HepG2 (cell line): Measurements from ENCODE around the gene KRI1. TPM values are rescaled to one million over a fixed set of nuclear protein-coding genes. Genes with fewer than 3 reads are reported as not detected.
A peak's percentile ranks its signal among the peaks of the same experiment; 100 is the strongest.

Experiments used
- ATF4 ChIP-seq, 2 experiments: fragments of 450-650 bp in 1 of 2; sonication (generic) in 1 of 2; formaldehyde crosslinking; IDR thresholded peaks; 2 replicates each; pipeline versions ENCODE4 v1.5.0 to v1.8.0; 2020 to 2022; ENCODE audit warnings: mild to moderate bottlenecking in 1 of 2, missing genetic modification reagents in 1 of 2
- ATF5 ChIP-seq: sonication (generic); formaldehyde crosslinking; IDR thresholded peaks from 2 replicates; pipeline ENCODE4 v1.4.0; 2020; ENCODE audit warnings: mild to moderate bottlenecking, low read depth, missing genetic modification reagents
- CBFB ChIP-seq: sonication (generic); formaldehyde crosslinking; IDR thresholded peaks from 2 replicates; pipeline ENCODE4 v1.4.0; 2020; ENCODE audit warnings: missing genetic modification reagents
- DDIT3 ChIP-seq: sonication (generic); formaldehyde crosslinking; IDR thresholded peaks from 2 replicates; pipeline ENCODE4 v1.4.0; 2020; ENCODE audit warnings: mild to moderate bottlenecking, missing genetic modification reagents
- DPF2 ChIP-seq: sonication (generic); formaldehyde crosslinking; IDR thresholded peaks from 2 replicates; pipeline ENCODE4 v1.4.0; 2020; ENCODE audit warnings: mild to moderate bottlenecking, low read depth, missing genetic modification reagents, borderline replicate concordance
- GFI1 ChIP-seq: sonication (generic); formaldehyde crosslinking; IDR thresholded peaks from 2 replicates; pipeline ENCODE4 v1.5.0; 2020; ENCODE audit warnings: missing genetic modification reagents, mild to moderate bottlenecking, borderline replicate concordance
- JUN ChIP-seq: sonication (generic); formaldehyde crosslinking; IDR thresholded peaks from 2 replicates; pipeline ENCODE4 v1.4.0; 2020; ENCODE audit warnings: mild to moderate bottlenecking, missing genetic modification reagents
- KLF13 ChIP-seq: sonication (generic); formaldehyde crosslinking; IDR thresholded peaks from 2 replicates; pipeline ENCODE4 v1.4.0; 2020; ENCODE audit warnings: mild to moderate bottlenecking, missing genetic modification reagents
- KLF9 ChIP-seq: IDR thresholded peaks from 2 replicates; pipeline ENCODE4 v1.6.1; 2016; ENCODE audit warnings: low read depth
- MEF2D ChIP-seq: sonication (generic); formaldehyde crosslinking; IDR thresholded peaks from 2 replicates; pipeline ENCODE4 v1.5.1; 2020; ENCODE audit warnings: mild to moderate bottlenecking, missing genetic modification reagents
- MTERF4 ChIP-seq: sonication (generic); formaldehyde crosslinking; IDR thresholded peaks from 2 replicates; pipeline ENCODE4 v1.8.0; 2023; ENCODE audit warnings: mild to moderate bottlenecking, missing genetic modification reagents
- MYC ChIP-seq: sonication (generic); formaldehyde crosslinking; IDR thresholded peaks from 2 replicates; pipeline ENCODE4 v1.9.0; 2021; ENCODE audit warnings: missing genetic modification reagents, borderline replicate concordance
- NFATC3 ChIP-seq: sonication (generic); formaldehyde crosslinking; IDR thresholded peaks from 2 replicates; pipeline ENCODE4 v1.5.1; 2020; ENCODE audit warnings: mild to moderate bottlenecking, missing genetic modification reagents
- NFIB ChIP-seq: sonication (generic); formaldehyde crosslinking; IDR thresholded peaks from 2 replicates; pipeline ENCODE4 v1.9.0; 2021; ENCODE audit warnings: missing genetic modification reagents, mild to moderate bottlenecking, borderline replicate concordance
- NR2F6 ChIP-seq, 2 experiments: IDR thresholded peaks; 2 replicates each; pipeline ENCODE4 v1.6.1; 2016; ENCODE audit warnings: antibody characterized with exemption in 1 of 2, mild to moderate bottlenecking in 1 of 2
- PHF20 ChIP-seq: sonication (generic); formaldehyde crosslinking; IDR thresholded peaks from 2 replicates; pipeline ENCODE4 v1.5.0; 2020; ENCODE audit warnings: mild to moderate bottlenecking, missing genetic modification reagents
- RFX5 ChIP-seq: IDR thresholded peaks from 2 replicates; pipeline ENCODE4 v1.6.1; 2011; ENCODE audit warnings: low read depth, low read length, improper control_type of control experiment
- SAP130 ChIP-seq: IDR thresholded peaks from 2 replicates; pipeline ENCODE4 v1.6.1; 2016; ENCODE audit warnings: low read depth
- SMAD9 ChIP-seq: sonication (generic); formaldehyde crosslinking; IDR thresholded peaks from 2 replicates; pipeline ENCODE4 v1.5.1; 2020; ENCODE audit warnings: mild to moderate bottlenecking, missing genetic modification reagents
- TMF1 ChIP-seq: sonication (generic); formaldehyde crosslinking; IDR thresholded peaks from 2 replicates; pipeline ENCODE4 v1.8.1; 2022; ENCODE audit warnings: low read depth, missing genetic modification reagents
- U2AF1 ChIP-seq: fragments of 200-400 bp; formaldehyde crosslinking; optimal IDR thresholded peaks from 2 replicates; pipeline ENCODE3; 2017; ENCODE audit warnings: mild to moderate bottlenecking, low read depth, low read length
- ZNF232 ChIP-seq: sonication (generic); formaldehyde crosslinking; IDR thresholded peaks from 2 replicates; pipeline ENCODE4 v1.4.0; 2020; ENCODE audit warnings: missing genetic modification reagents, borderline replicate concordance
- ZNF546 ChIP-seq: sonication (generic); formaldehyde crosslinking; conservative IDR thresholded peaks from 2 replicates; pipeline ENCODE4 v1.8.1; 2023; ENCODE audit warnings: mild to moderate bottlenecking, missing genetic modification reagents
- ZNF574 ChIP-seq: sonication (generic); formaldehyde crosslinking; IDR thresholded peaks from 2 replicates; pipeline ENCODE4 v1.4.0; 2020; ENCODE audit warnings: missing genetic modification reagents
- ZNF737 ChIP-seq: sonication (generic); formaldehyde crosslinking; IDR thresholded peaks from 2 replicates; pipeline ENCODE4 v1.5.0; 2020; ENCODE audit warnings: missing genetic modification reagents, mild to moderate bottlenecking, borderline replicate concordance
- polyA plus RNA-seq, 8 experiments: library from polyadenylated mRNA; depleted of rRNA in 3 of 8; stranded (reverse) in 7 of 8; unstranded in 1 of 8; fragments of >200 nt; fragmentation: Illumina TruSeq in 4 of 8; extraction: Trizol in 4 of 8; gene quantifications; 2 replicates each; pipeline versions ENCODE4 v1.2.1 to v1.2.3, GENCODE V29; 2011 to 2016; ENCODE audit warnings: low read depth in 4 of 8, missing spikeins in 1 of 8, mixed read lengths in 1 of 8; ENCODE audit not compliant: insufficient read depth in 1 of 8
- total RNA-seq, 5 experiments: library from RNA; depleted of rRNA; stranded (reverse); fragments of >200 nt; fragmentation: Illumina TruSeq; extraction: Trizol; gene quantifications; 2 replicates each; pipeline ENCODE4 v1.2.3, GENCODE V29; 2016; ENCODE audit warnings: low read depth in 1 of 5

KRI1 gene
- total and polyA plus RNA-seq, 2 of the 13 experiments (the other 11 are each of a cell fraction or from before 2014, with no cell fraction given), result 9.1 to 11.7 TPM

- peak; percentile 95 for TF ChIP-seq SAP130 (CRISPR knock-in tag)
- TF ChIP-seq MTERF4 (CRISPR knock-in tag), result no peak; the same call in none of the 2 replicates
- TF ChIP-seq PHF20, result peak; percentile 63
- TF ChIP-seq DDIT3 (CRISPR knock-in tag), result no peak
- peak; percentile 86 for TF ChIP-seq ZNF574 (CRISPR knock-in tag)
- TF ChIP-seq KLF13, result no peak
- peak; percentile 48; the same call in 1 of the 2 replicates for TF ChIP-seq GFI1 (CRISPR knock-in tag)
- TF ChIP-seq MYC, result peak; percentile 94
- TF ChIP-seq TMF1 (CRISPR knock-in tag), result peak; percentile 90; the same call in 1 of the 2 replicates
- TF ChIP-seq CBFB (CRISPR knock-in tag), result peak; percentile 84
- TF ChIP-seq NR2F6 (IDR thresholded peaks at IDR 0.05), result no peak
- TF ChIP-seq NR2F6 (CRISPR knock-in tag; IDR thresholded peaks at IDR 0.05), result peak; percentile 49; the same call in 1 of the 2 replicates
- TF ChIP-seq ATF4 (CRISPR knock-in tag; IDR thresholded peaks at IDR 0.05), result 0 out of 4 replicates have a peak, but pooled peaks of 1 of the 2 experiments have one; percentile 60
- no peak for TF ChIP-seq DPF2 (CRISPR knock-in tag)
- TF ChIP-seq ATF5 (CRISPR knock-in tag), result peak; percentile 89; the same call in 1 of the 2 replicates
- TF ChIP-seq JUN, result no peak
- no peak for TF ChIP-seq MEF2D
- no peak for TF ChIP-seq U2AF1
- TF ChIP-seq KLF9 (CRISPR knock-in tag), result peak; percentile 79; the same call in 1 of the 2 replicates
- TF ChIP-seq SMAD9 (CRISPR knock-in tag), result no peak
- TF ChIP-seq ZNF737 (CRISPR knock-in tag), result no peak
- TF ChIP-seq NFIB (CRISPR knock-in tag), result no peak
- peak; percentile 93; the same call in 1 of the 2 replicates for TF ChIP-seq NFATC3
- TF ChIP-seq ZNF232 (CRISPR knock-in tag), result peak; percentile 84; the same call in 1 of the 2 replicates
- TF ChIP-seq ZNF546, result peak; percentile 99
- no peak for TF ChIP-seq RFX5
Measured at GRCh38 chr19:10565567-10566407, at the start of gene KRI1 (continued).
